GM21360 (cell line): ENCODE measurements around the gene CYP4B1.
"Not testable (repeated sequence)": the region's sequence is repeated elsewhere in the genome, so short reads cannot be mapped to it uniquely, and the experiment has no call there.

Source experiments
- ATAC-seq: cut with Tn5 transposase; IDR thresholded peaks from one replicate; pipeline ENCODE4 v1.9.1; 2021; ENCODE audit warnings: mild to moderate bottlenecking, moderate library complexity; ENCODE audit not compliant: unreplicated experiment

CYP4B1 gene

GRCh38 chr1:46813858-46814396, 15.1 kb downstream of the CYP4B1 start:
- no peak for ATAC-seq

GRCh38 chr1:46815133-46815532, 16.3 kb downstream of the CYP4B1 start:
- ATAC-seq = no peak

- no peak for ATAC-seq
Observed at GRCh38 chr1:46816930-46817329, 18.1 kb downstream of the CYP4B1 start.

GRCh38 chr1:46817814-46818213, 19.0 kb downstream of the CYP4B1 start:
- ATAC-seq = no peak

GRCh38 chr1:46818591-46818990, 19.7 kb downstream of the CYP4B1 start:
- no peak for ATAC-seq

- no peak for ATAC-seq
Observed at GRCh38 chr1:46819335-46819734, 20.5 kb downstream of the CYP4B1 start.

GRCh38 chr1:46820076-46820475, 21.2 kb downstream of the CYP4B1 start:
- no peak for ATAC-seq

- no peak for ATAC-seq
Observed at GRCh38 chr1:46820560-46821060, 21.8 kb downstream of the CYP4B1 start.

GRCh38 chr1:46822248-46822826, 23.5 kb downstream of the CYP4B1 start:
- no peak for ATAC-seq

- no peak for ATAC-seq
Observed at GRCh38 chr1:46823151-46823550, 24.3 kb downstream of the CYP4B1 start.

- ATAC-seq = not testable (repeated sequence)
Observed at GRCh38 chr1:46826892-46827291, 28.0 kb downstream of the CYP4B1 start.

GRCh38 chr1:46830665-46831322, 31.9 kb downstream of the CYP4B1 start:
- ATAC-seq = no peak

- not testable (repeated sequence) for ATAC-seq
Observed at GRCh38 chr1:46835469-46835868, 36.6 kb downstream of the CYP4B1 start.

- not testable (repeated sequence) for ATAC-seq
Observed at GRCh38 chr1:46846386-46846785, 47.5 kb downstream of the CYP4B1 start.

- ATAC-seq = not testable (repeated sequence)
Observed at GRCh38 chr1:46857660-46858065, 58.8 kb downstream of the CYP4B1 start.

GRCh38 chr1:46862348-46862747, 63.5 kb downstream of the CYP4B1 start:
- no peak for ATAC-seq
